SK-N-DZ (cell line): ENCODE results near the gene TIMP2.
"Not testable (repeated sequence)": the region's sequence is repeated elsewhere in the genome, so short reads cannot be mapped to it uniquely, and the experiment has no call there.

ENCODE experiments used
- DNase-seq: peaks from one replicate; pipeline ENCODE4 v3.0.0-alpha.2; 2015; ENCODE audit warnings: low spot score

The TIMP2 gene

DNA sequence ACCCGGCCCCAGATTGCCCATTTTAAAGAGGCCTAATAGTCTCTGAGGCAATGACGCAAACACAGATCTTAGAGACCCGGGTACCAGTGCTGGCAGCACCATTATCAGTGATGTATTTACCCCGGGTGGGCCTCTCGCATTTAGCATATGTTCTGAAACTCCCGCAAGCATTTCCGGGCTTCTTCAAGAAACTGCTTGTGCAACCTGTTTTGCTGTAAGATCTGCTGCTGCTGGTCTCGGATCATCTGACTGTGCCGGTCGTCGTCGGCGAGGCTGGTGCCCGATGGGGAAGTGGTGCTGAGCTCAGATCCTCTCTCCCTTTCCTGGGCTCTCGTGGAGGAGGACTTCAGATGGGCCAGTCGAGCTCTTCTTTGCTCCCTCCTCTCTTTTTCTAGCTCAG, 34.7 kb downstream of the TIMP2 start:
- DNase-seq = no peak

DNA sequence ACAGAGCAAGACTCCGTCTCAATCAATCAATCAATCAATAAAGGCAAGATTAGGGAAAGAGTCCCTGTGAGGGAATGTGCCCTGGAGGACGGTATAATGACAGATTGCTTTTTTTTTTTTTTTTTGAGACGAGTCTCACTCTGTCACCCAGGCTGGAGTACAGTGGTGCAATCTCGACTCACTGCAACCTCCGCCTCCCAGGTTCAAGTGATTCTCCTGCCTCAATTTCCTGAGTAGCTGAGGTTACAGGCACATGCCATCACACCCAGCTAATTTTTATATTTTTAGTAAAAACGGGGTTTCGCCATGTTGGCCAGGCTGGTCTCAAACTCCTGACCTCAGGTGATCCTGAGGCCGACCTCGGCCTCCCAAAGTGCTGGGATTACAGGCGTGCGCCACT, 35.1 kb downstream of the TIMP2 start:
- not testable (repeated sequence) for DNase-seq

DNA sequence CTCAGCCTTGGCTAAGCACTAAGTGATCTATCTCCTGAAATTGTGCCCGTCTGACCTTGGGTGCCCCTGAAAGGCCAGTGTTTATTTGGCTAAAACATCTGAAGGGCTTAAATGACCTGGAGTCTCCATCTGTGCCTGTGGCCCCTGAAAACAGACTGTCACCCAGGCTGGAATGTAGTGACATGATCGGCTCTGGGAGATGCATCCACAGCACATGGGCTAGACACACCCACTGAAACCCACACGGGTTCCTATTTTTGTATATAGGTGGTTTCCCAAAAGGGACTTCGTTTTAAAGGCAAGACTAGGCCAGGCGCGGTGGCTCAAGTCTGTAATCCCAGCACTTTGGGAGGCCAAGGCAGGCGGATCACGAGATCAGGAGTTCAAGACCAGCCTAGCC, 35.7 kb downstream of the TIMP2 start:
- DNase-seq = no peak

DNA sequence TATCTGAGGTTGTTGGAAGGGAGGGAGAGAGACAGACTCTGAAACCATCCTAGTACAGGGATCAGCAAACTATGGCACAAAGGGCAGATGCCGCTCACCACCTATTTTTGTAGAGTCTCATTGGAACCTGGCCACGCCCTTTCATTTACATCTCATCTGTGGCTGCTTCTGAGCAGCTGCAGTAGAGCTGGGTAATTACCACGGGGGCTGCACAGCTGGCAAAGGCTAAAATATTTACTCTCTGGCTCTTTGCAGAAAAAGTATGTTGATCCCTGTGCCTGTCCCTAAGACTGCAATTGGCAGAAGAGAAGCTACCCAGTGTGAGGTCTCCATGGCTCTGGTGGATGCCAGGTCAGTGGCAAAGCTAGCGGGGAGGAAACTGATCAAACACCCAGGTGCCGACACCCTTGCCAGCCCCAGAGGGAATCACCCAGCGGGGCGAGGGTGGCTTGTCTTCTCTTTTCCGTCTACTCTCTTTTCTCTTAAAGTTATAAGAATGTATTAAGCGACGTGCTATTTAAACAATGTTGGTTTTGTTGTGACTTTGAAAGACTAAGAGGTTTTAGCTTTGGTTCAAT, 36.2 kb downstream of the TIMP2 start:
- DNase-seq = no peak

DNA sequence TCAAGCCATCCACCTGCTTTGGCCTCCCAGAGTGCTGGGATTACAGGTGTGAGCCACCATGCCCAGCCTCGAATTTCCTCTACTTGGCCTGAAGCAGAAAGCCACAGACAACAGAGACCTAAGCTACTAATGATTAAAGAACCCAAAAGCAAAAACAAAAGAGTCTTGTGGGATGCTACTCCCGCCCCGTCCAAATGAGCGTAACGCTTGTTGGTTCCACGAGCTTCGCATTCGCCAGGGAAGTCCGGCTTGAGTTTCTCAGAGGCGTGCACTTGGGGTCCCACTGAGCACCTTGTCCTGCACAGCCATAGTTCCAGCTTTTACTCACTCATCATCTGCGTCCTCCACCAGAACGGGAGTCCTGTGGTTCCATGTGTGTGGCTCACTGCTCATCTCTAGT, 38.2 kb downstream of the TIMP2 start:
- DNase-seq = no peak

DNA sequence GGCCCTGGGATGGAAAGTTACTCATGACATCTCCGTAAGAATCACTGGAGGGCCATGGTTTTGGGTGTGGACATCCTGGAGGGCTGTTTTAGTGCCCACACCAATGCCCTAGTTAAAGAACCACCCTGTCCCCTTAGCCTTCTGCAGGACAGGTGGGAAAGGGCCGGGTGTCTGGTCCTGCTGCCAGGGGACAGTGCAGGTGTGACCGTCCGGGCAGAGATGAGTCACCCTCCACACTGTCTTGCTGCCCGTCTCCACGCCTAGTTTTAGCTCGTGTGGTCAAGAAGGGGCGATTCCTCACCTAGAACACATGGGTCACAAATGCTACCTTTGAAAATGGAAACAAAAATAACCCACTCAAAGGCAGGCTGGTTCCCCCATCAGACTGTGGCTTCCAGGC, 39.2 kb downstream of the TIMP2 start:
- DNase-seq = no peak

DNA sequence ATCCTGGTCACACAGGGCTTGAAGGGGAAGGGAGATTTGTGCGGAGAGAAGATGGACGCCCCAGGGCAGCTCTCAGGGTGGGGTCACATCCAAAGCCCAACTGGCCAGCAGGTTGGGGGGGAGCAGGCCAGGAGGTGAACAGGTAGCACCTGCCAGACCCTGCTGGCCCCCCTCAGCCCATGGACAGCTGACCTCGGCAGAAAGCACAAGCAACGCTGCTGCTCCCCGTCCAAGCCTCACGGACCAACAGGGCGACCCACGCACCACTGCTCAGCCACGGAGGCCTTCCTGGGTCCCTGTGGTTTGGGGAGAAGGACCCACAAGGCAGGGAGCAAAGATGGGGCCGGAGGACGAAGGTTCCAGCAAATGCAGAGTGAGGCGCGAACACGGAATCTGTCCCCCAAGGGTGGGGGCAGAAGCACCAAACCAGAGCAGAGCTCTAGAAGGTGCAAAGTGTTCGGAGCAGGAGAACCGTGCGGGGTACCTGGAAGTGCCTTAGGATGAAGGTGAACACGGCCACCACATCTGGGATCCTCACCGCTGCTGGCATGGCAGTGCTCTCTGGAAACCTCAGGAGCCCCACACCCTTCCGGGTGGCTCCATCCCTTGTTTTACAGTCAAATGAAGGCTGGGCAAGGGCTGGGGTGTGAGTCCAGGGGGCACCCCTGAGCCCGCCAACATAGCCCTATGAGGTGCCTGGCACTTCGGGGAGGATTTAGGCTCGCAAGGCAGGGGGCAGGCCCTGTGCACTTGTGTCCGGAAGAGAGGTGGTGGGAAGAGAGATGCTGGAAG, 40.1 kb downstream of the TIMP2 start:
- DNase-seq = no peak

DNA sequence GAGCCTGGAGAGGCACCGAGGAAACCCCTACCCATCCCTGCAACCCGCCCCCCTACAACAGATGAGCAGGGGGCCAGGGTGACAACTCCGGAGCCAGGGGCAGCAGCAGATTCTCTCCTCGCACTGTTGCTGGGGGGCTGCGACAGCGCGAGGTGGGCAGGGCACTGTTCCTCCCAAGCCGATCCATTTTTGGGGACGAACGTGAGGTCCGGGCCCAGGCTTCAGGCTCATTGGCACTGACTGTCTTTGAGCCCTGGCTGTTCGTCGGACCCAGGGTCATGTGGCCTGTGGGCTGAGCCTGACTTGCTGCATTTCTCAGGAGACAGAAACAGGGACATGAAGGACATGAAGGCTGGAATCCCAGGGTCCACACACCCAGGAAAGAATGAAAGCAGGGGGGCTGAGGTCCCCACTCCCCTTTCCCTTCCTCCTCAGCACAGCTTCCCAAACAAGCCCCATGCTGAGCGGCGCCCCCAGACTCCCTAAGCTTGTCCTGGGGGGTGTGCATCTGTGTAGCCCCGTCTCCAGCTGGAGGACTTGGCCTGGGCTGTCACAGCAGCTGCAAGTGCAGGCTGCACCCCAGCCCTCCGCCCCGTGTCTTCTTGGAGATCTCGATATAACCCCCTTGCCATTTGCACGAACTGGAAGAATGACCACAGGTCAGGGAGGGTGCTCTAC, 40.9 kb downstream of the TIMP2 start:
- DNase-seq = peak; percentile 29

DNA sequence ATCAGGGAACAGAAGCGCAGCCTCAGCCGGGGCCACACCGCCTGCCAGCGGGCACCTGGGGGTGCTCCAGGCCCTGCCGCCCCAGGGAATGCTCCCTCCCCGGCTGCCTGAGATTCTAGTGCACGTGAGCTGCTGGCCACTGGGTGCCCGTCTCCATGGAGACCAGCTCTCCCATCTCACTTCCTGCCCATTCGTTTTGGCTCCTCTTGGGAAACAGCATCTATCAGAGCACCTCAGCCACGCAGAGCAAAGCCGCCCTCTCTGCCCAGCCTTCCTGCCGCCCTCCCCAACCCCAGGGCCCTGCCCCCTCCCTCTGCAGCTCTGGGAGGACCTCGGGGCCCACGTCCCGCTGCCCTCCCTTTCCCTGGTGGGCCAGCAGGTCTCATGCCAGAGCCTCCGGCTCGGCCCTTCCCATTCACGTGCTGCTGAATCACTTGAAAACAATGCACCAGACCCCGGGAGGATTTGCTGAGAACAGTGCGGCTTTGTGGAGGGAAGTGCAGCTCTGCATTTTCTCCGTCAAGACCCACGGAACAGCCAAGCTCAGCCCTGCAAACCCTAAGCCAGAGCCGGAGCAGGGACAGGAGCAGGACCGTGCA, 41.6 kb downstream of the TIMP2 start:
- peak; percentile 71 for DNase-seq

DNA sequence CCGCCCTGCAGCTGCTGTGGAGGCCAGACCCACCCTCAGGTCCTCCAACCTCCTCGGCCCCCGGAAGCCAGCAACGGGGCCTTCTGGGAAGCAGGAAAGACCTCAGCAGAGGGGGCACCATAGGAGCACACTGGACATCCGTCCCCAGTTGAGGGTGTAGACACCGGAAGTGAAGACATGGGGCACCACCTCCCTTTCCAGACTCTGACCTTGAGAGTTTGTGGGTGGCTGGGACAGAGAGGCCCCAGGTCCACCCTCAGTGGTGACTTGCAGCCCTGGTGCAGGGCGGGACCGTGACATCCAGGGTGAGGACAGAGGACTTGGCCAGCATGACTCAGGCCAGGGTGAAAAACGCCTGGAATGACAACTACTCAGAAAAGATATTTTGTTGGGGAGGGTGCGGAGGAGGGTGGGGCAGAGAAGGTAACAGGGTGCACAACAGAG, 42.1 kb downstream of the TIMP2 start:
- peak; percentile 70 for DNase-seq

DNA sequence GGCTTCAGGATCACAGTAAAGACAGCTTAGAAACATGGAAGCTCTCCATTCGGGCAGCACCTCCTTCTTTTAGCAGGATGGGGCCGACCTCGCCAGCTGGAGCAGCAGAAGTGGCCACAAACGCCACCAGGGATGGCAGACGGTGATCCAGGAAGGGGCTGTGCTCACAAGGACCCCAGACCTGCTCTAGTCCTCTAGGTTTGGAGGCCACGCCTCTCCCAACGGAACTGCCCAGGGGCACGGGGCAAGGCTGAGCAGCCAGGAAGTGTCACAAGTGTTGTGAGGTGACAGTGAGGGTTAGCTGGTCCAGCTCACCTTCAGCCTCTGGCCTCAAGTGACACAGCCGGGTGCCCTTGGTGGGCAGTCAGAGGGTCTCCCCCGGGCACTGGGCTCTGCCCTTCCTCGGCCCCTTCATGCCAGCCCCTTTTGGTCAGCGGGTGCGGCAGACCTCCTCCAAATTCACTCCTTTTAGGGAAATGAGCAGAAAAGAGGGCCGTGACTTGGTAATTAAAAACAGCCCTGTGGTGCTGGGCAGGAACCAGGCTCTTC, 42.6 kb downstream of the TIMP2 start:
- no peak for DNase-seq

DNA sequence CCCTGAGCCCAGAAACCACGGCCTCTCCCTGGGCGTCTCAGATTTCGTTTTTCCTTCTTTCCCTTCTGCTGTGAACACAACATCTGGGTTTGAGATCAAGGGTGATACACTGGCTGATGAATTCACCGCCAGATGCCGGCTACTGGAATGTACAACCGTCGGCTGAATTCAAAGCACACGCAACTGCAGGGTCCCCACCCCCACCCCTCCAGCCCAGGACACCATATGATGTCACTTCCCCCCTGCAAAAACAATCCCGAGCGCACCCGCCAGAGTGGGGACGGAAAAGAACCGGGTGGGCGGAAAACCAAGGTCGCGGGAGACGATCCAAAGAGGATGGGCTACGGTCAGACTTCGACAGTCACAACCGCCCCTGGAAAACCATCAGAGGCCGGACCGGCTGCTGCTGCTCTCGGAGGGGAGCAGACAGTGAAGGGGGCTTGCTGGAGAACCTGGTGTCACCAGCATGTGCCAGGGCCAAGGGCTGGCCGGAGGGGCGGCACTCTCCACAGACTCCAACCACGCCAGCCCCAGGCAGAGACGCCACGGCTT, 45.5 kb downstream of the TIMP2 start:
- DNase-seq = no peak

DNA sequence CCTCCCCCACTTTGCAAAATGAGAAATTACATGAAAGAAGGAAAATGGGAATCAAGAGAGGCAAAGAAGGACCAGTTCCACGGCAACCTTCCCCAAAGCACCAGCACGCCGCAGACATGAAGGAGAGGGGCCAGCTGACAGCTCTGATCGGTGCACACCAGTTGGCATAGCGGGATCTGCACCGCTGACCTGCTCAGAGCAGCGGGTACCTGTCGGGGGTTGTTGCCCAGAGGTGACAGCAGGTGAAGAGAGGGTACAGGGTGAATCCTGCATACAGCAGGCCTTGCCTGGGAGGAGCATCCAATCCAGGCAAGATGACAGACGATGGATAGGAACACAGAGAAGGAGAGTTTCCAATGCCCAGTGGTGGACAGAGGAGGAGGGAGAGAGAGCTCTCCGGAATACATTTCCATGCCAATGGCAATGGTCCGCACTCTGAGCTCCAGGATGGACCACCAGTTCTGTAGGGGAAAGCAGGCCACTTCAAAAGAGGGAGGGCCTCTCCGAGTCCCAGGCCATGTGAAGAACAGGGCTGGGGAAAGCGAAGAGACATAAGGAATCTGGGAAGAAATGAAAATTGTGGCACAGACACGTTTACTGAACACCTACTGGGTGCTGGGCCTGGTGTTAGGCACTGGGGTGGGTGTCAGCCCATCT, 46.2 kb downstream of the TIMP2 start:
- DNase-seq = no peak

DNA sequence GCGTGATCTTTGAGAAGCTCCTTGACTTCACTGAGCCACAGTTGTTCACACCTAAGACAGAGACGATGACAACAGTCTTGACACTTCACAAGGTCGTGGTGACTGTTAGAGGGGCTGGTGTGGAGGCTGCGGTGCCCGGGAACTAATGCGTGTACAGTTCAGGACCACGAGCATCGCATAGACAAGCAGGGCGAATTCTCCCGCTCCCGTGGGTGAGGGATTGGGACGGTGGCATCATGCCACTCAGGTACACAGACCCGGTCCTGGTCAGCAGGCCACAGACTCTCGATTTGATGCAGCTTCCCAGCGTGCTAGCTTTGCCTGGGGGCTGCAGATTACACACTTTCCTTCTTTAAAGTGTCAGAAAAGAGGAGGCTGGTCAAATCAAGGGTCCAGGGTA, 46.9 kb downstream of the TIMP2 start:
- no peak for DNase-seq

DNA sequence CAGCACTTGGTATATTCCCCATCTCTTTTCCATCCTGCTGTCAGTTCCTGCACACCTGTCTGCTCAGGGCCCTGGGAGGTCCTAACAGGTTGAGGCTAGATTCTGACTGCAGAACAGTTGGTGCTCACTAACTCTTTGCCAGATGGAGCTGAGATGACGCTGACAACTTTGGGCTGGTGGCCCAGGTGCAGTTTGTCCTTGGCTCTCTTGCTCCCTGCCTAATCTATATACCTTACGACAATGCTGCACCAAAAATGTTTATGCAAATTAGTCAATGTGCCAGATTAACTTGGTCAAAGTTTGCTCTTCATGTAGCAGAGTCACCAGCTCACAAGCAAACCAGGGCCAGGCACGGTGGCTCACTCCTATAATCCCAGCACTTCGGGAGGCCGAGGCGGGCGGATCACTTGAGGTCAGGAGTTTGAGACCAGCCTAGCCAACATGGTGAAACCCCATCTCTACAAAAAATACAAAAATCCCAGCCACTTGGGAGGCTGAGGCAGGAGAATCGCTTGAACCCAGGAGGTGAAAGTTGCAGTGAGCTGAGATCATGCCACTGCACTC, 48.2 kb downstream of the TIMP2 start:
- not testable (repeated sequence) for DNase-seq

DNA sequence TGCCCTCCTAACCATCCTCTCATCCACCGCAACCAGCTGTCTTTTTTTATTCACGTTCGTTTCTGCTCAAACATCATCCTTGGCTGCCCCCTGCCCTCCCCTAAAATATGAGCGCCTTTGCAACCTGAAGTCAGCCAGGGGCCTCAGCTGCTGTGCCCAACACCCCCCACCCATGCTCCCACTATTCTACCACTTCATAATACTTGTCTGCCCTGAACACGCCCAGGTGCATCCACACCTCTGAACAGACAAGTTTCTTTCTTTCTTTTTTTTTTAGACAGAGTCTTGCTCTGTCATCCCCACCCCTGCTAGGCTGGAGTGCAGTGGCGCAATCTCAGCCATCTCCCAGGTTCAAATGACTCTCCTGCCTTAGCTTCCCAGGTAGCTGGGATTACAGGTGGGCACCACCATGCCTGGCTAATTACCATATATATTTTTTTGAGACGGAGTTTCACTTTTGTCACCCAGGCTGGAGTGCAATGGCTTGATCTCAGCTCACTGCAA, 49.0 kb downstream of the TIMP2 start:
- DNase-seq = no peak

DNA sequence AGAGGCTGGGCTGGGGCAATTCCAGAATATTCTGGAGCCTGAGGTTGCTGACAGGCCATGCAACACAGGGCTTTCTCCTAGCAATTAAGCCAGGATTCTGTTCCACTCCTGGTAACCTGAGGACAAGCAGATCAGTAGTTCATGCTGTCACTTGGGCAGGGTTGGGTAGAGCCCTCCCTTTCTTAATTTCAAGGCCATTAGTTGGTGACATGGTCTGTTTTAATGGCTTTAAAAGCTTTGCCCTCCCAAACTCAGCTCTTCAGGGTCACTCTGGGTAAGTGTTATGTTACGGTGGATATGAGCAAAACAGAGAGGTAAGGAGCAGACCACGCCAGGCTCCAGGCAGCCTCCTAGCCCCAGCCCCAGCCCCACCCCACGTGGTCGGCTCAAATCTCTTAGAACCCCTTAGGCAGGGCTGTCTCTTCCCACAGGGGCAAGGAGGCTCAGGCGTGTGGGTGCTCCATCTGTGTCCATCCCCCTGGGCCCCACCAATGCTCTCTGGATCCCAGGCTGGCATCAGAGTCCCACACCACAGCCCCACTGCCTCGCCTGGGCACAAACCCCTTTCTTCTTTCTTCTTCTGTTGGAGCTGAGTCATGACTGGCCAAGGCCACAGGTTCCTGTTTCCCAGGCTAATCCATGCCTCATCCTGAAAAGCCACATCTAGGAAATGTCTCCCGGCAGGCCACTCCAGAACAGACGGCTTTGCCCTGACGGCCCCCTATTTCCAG, 49.7 kb downstream of the TIMP2 start:
- peak; percentile 56 for DNase-seq

DNA sequence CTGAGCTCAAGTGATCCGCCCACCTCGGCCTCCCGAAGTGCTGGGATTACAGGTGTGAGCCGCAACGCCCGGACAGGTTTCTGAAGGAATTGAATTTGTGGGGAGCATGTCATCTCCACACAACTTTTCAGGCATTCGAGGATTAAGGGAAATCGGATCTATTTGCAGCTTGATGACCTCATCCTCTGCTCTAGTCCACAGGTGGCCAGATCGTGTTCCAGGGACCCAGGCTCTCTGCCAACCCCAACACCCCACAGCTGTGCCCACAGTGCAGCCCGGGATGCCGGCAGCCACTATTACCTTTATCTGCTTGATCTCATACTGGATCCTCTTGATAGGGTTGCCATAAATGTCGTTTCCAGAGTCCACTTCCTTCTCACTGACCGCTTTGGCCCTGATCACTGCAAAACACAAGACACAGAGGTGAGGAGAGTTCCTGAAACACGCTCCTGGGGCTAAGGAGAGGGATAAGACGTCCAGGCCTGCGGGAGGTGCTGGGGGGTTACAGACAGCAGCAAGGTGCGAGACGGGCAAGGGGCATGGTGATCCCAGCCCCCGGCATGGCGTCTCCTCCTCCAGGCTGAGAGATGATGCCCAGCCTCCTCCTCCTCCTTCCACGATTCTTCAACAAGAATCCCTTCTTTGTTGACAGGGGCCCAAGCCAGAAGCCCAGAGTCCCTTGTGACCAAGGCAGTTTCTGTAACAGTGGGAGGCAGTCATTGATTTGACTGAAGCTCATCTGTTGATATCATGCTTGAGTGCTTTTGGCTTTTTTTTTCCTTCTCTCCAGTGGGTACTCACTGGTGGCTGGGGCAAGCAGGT, 51.5 kb downstream of the TIMP2 start:
- DNase-seq = no peak

DNA sequence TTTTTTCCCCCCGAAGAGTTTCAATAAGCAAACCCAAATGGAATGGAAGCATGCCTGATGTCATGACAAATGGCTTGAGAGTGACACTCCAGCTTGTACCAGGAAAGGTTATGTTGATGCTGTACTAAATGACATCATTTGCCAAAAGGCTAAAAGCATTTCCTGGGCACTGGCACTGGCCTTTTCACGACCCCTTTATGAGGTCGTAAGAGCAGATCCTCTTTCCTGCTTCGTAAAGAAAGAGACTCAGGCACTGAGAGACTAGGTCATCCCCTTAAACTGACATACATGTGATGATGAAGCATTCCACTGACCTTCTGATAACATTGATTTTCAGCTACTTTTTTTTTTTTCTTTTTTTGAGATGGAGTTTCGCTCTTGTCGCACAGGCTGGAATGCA, 52.7 kb downstream of the TIMP2 start:
- no peak for DNase-seq
